ENCODE data around the gene ZNF185.

GRCh38 chrX:152872522-152872921, 25.3 kb upstream of the ZNF185 start:
- TF ChIP-seq CTCF (IDR thresholded peaks at IDR 0.05; ENCODE audit: low read length) (no peak), EZH2 (optimal IDR thresholded peaks at IDR 0.05; ENCODE audit: low read depth, low read length) (no peak)

All from MM.1S (cell line).